Limb (tissue), 2 donors: ENCODE results near the gene AP1M2.
"Not testable (repeated sequence)": the region's sequence is repeated elsewhere in the genome, so short reads cannot be mapped to it uniquely, and the experiment has no call there.

ENCODE experiments used
- DNase-seq, 2 donors: peaks; one replicate each; pipeline ENCODE4 v3.0.0-alpha.2; 2016; ENCODE audit errors: extremely low spot score in 2 of 2

The AP1M2 gene

DNA sequence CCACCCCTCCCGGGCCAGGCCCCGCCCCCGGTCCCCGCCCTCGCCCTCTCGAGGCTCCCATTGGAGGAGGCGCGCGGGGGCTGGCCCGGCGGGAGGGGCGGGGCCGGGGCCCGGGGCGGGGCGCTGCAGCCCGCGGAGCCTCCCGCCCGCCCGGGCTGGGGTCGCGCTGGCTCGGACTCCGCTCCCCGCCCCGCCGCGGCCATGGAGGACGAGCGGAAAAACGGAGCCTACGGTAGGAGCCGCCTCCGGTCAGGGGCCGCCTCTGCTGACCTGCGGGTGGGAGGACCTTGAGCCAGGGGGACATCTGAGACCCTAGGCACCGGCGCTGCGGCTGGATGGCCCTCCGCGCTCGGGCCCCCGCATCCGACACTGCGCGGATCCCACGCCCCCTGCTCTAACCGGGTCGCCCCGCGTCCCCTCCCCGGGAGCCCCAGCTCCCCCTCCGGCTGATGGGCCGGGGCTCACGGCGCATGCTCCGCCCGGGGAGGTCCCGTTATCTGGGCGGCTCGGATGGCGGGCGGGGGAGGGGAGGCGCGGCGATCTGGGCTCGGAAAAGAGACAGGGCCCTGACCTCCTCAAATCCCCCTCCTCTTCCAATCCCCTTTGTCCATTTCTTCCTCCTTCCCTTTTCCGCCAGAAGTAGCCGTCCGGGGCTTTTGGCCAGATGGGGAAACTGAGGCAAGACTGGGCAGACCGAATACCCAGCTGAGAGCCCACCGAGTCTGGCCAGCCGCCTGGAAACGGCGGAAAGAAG lies 15.4 kb upstream of the AP1M2 start:
- peak; percentile 76 to 92 for DNase-seq

DNA sequence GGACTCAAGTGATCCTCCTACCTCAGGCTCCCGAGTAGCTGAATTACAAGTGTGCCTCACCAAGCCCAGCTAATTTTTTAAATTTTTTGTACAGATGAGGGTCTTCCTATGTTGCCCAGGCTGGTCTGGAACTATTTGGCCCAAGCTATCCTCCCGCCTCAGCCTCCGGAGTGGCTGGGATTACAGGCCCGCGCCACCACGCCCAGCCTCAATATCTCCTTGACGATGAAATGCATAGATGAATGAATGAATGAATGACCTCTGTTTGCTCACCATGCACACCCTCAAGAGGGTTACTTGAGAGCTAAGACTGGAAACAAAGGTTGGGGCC lies 14.9 kb upstream of the AP1M2 start:
- no peak for DNase-seq

DNA sequence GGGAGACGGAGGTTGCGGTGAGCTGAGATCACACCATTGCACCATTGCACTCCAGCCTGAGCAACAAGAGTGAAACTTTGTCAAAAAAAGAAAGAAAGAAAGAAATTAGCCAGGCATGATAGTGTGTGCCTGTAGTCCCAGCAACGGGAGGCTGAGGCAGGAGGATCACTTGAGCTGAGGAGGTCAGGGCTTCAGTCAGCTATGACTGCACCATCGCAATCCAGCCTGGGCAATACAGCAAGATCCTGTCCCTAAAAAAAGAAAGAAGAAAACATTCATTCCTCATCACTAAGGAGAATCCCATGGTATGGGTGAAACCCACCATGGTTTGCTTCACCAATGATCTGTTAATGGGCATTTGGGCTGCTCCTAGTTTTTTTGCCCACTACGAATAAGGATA lies 13.0 kb upstream of the AP1M2 start:
- DNase-seq = no peak

DNA sequence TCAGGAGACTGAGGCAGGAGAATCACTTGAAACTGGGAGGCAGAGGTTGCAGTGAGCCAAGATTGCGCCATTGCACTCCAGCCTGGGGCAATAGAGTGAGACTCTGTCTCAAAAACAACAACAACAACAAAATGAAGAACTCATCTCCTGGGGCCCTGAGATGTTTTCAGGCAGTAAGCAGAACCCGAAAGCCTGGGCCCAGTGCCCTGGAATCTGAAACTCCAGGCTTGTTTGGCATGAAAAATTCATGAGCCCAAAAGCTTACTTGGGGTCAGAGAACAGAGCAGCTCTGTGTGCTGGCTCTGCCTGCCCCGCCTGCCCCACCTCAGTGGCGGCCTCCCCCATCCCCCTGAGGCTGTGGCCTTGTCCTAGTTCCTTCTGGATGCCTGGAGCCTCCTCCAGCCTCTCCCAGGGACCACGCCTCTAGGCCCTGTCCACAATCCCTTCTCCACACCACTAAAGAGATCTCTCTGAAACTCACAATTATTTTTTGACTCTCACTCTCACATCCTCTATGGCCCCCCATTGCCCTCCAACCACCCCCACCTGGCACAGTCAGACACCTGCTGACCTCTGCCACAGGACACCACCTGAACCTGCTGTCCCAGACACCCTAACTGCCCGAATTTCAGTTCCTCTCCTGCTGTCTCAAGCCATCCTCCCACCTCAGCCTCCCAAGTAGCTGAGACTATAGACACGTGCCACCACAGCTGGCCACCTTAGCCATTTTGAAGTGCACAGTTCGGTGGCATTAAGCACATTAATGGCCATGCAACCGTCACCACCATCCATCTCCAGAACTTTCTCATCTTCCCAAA lies 6.9 kb upstream of the AP1M2 start:
- peak in 1 of 2 donors; percentile 50 for DNase-seq

DNA sequence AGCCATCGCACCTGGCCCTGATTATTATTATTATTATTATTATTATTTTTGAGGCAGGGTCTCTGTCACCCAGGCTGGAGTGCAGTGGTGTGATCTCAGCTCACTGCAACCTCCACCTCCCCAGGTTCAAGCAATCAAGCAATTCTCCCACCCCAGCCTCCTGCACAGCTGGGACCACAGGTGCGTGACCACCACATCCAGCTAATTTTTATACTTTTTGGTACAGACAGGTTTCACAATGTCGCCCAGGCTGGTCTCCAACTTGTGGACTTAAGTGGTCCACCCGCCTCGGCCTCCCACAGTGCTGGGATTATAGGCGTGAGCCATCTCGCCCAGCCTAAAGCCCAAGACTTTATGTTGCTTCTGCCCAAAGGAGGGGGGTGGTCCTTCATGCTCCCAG lies 6.0 kb upstream of the AP1M2 start:
- DNase-seq = no peak

DNA sequence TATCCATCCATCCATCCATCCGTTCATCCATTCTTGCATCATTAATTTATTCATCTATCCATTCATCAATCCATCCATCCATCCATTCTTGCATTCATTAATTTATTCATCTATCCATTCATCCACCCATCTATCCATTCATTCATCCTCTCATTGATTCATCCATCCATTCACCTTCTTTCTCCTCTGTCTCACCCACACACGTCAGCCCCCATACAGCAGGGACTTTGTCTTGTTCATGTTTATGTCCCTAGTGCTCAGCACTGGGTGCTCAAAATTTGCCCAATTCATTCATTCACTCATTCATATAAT lies 683 bp upstream of the AP1M2 start:
- DNase-seq = no peak

DNA sequence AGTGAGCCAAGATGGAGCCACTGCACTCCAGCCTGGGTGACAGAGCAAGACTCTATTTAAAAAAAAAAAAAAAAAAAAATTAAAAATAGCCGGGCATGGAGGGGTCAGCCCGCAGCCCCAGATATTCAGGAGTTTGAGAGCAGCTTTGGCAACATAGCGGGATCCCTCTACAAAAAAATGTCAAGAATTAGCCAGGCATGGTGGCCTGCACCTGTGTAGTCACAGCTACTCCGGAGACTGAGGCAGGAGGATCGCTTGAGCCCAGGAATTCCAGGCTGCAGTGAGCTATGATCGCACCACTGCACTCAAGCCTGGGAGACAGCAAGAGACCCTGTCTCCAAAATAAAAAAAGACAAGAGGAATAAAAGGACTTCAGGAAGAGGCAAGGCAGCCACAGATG lies 716 bp downstream of the AP1M2 start:
- DNase-seq = no peak

DNA sequence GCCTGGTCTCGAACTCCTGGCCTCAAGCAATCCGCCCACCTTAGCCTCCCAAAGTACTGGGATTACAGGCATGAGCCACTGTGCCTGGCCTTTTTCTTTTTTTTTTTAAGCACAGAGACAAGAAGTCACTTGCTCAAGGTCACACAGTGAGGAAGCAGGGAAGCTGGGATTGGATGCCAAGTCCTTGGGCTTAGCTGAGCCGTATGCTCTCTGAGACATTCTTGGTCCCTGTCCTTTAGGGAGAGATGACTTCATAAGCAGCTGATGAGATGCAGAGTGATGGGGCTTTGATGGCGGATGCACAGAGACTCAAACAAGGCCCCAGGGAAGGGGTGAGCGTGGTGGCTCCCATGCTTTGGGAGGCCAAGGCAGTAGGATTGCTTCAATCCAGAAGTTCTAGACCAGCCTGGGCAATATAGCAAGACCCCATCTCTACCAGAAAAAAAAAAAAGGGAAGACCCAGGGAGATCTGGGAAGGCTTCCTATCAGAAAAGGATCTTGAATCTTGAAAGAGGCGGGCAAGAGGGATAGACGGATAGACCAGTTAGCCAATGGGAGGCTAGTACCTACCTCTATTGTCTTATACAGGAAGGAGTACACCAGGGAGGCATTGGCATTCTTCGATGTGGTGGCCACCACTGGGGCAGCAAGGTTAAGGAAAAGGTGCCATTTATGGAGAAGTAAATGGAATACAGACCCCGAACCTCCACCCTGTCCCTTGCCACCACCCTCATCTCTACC lies 3.9 kb downstream of the AP1M2 start:
- DNase-seq = no peak

DNA sequence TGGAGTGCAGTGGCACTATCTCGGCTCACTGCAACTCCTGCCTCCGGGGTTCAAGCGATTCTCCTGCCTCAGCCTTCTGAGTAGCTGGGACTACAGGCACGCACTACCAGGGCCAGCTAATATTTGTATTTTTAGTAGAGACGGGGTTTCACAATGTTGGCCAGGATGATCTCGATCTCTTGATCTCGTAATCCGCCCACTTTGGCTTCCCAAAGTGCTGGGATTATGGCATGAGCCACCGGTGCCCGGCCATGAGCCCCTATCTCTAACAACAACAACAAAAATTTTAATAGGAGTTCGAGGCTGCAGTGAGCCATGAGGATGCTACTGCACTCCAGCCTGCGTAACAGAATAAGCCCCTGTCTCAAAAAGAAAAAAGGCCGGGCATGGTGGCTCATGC lies 5.0 kb downstream of the AP1M2 start:
- DNase-seq = no peak

DNA sequence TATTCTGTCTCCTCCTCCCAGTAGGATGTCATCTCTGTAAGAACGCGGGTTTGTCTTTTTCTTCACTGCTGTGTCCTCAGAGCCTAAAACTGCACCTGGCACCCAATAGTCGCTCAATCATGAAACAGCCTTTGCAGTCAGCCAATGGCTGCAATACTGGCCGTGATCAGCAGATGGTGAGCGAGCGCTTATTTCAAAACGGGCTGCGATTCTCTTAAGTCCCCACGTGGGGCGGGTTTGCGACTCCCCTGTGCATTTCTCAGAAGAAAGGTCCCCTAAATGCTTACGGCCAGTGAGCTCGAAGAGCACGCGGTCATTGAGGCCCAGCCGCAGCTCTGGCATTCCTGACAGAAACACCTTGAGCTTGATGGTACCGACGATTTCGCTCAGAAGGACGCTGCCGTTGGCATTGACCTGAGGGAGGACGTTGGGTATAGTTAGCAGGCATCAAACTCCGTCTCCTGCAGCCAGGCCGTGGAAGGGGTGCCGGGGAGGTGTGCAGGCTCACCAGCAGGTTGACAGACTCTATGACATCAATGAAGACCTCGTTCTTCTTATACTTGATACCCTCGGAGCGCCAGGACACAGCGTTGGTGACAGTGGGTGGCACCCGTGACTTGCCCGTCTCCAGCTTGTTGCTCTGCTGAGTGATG lies 6.0 kb downstream of the AP1M2 start:
- peak; percentile 86 to 91 for DNase-seq

DNA sequence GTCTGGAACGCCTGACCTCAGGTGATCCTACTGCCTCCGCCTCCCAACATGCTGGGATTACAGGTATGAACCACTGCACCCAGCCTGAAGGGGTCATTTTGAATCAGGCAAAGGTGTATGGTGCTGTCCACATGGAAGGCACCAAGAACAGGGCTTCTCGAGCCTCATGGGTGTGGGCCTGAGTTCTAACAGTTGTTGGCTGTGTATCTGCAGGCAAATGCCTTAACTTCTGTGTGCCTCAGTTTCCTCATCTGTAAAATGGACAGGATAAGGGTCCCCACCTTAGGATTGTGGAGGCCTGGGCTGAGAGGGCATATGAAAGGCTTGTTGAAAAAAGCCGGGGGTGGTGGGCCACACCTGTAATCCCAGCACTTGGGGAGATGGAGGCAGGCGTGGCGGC lies 9.2 kb downstream of the AP1M2 start:
- no peak for DNase-seq

DNA sequence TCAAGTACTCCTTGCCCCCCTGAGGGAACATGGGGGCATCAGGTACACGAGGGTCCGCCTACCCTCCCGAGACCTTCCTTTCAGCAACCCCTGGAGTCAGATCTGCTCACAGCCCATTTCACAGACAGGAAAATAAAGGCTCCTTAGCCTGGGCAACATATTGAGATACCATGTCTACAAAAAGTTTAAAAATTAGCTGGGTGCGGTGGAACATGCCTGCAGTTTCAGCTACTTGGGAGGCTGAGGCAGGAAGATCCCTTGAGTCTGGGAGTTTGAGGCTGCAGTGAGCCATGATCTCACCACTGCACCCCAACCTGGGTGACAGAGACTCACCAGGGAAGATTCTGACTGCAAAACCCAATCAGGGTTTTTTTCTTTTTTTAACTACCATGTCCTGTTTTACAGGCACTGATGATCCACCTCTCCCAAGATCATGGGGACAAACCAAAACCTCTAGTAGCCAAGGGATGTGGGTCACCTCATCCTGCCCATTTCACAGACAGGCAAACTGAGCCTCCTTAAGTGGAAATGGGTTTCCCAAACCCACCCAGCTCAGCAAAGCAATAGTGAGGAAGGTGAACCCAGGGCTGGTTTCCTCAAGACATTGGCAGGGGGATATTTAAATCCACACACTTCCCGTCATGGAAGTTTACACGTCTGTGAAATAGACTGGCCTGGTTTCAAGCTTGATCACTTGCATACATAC lies 11.9 kb downstream of the AP1M2 start:
- DNase-seq = no peak

DNA sequence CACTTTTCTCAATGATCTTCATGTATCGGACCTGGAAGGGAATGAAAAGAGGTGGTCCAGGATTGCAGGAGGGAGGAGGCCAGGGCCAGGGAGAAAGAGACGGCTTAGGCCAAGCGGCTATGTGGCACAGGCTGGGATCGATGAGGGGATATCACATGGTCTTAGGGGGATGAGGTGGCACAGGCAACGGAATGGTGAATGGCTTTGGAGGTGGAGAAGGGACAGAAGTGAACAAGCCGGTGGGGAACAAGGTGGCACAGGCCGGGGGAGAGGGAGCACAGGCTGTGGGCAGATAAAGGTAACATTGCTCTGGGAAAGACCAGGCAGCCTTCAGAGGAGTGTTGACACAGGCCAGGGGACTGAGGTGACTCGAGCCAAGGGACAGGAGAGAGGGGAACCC lies 12.7 kb downstream of the AP1M2 start:
- no peak for DNase-seq

DNA sequence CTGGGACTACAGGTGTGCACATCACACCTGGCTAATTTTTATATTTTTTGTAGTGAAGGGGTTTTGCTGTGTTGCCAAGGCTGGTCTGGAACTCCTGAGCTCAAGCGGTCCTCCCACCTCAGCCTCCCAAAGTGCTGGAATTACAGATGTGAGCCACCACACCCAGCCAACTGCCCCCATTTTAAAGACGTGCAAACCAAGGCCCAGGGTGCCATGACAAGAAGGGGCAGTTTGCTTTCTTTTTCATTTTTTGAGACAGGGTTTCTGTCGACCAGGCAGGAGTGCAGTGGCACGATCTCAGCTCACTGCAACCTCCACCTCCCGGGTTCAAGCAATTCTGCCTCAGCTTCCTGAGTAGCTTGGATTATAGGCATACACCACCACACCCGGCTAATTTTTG lies 13.3 kb downstream of the AP1M2 start:
- DNase-seq = not testable (repeated sequence)

DNA sequence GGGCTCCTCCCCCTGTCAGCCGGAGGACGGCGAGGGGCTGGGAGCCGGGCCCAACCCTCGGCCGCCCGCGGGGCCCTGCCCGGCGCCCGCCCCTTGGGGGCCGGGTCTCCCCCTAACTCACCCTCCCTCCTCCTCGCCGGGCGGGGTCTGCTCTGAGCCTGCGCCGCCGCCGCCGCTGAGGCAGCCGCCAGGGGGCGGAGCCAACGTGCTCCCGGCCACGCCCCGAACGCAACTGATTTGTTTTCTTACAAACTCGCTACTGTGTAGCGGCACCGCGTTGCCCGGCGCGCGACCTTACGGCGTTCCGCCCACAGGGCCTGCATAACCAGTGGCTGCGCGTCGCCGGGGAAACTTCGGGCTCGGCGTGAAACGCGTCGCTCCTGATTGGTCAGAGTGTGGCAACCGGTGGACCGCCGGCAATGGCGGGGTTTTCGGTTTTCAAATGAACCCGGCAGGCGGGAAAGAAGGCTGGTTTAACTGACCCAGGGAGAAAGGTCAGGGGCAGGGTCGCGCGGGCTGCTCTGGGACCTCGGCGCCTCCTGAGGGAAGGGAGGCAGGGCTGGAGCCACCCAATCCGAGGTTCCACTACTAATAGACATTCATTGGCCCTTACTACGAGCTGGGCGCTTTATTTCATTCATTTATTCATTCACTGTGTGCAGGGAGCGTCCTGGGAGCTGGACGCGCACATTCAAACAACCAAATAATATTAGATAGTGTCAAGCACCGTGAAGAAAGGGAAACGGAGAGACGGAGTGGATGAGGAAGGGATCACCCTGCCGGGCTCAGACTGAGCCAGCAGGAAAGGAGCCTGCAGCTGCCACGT lies 18.1 kb downstream of the AP1M2 start, which contains the start of gene CDKN2D:
Gene CDKN2D, minus strand, starts transcription at position 154 of the 826 bp plus-strand sequence. CDS start 326 bp downstream, outside the sequence.
- DNase-seq = peak; percentile 99 to 100

DNA sequence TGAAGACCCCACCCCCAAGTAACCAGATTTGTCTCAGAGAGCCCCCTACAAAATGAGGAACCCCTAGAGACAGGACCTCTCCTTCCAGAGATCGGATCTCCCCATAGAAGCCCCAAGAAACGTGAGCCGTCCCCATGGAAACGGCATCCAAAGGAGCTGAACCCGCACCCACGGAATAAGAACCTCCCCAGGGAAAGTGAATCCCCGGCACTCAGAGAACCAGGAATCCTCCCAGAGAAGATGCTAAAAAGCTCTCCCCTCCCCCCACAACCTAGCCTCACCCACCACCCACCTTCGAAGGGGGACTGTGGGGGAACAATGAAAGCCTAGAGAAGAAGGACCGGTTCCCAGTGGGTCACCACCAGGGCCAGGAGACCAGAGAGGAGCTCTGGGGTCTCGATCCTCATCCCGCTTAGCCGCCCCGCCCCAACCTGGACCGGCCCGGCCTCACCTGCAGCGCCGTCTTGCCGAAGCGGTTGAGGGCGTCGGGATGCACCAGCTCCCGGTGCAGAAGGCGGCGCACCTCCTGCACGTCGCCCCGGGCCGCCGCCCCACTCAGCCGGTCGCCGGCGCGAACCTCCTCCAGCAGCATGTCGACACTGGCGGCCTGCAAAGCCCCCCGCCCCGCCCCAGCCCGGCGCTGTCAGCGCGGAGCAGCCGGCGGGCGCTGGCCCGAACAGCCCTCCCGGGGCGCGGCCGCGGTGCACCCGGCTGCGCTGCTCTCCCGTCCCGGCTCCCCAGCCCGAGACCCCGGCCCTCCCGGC lies 18.9 kb downstream of the AP1M2 start:
- DNase-seq = no peak

DNA sequence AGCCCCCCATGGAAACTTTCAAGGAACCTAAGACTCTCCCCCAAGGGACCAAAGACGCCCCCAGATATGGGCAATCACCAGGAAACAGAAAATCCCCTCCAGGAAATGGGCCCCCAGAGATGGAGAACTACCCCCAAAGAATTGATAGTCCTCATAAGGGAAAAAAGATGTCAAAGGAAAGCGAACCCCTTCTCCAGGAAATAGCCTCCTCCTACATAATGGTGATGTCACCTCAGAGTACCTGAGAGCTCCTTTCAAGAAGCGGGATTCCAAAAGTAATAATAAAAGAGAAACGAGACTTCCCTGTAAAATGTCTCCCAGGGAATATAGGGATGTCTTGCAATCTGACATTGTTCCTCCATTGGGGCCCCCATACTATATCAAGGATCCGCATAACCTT lies 19.5 kb downstream of the AP1M2 start:
- no peak for DNase-seq

DNA sequence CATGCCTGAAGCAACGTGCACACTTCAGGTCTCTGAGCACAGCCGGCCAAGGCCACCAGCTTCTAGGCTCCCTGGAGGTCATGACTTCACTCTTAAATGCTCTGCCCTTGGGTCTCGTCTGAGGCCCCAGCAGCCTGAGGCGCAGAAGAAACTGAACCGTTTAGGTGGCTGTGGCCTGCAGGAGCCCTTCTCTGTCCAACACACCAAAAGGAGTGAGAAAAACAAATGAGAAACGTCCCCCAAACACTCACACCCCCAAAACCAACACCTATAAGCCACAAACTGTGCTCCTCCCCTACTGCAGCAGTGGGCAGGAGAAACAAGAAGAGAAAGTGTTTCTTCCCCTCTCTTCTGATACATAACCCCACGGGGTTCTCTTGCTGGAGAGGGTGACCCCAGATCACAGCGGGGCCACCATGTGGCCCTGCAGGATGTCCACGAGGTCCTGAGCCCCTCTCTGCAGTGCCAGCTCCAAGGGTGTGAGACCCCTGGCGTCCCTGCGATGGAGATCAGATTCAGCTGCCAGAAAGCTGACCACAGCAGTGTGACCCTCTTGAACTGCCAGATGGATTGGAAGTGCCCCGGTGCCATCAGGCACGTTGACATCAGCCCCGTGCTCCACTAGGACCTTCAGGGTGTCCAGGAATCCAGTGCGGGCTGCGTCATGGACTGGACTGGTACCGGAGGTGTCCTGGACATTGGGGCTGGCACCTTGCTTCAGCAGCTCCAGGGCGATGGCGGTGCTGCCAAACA lies 20.3 kb downstream of the AP1M2 start:
- no peak for DNase-seq

DNA sequence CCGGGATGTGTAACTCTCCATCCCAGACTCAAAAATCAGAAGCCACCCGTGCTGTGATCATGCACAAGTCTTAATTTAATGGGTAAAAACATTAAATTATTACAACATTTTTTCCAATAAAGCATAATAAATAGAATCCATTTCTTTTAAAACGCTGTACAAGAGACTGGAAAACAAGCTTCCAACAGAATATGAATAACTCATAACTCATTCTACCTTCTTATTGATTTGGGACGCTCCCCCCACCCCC lies 20.8 kb downstream of the AP1M2 start:
- DNase-seq = no peak
